Loucy (cell line): ENCODE measurements around the gene WEE2.

Experiments used
- H2AFZ ChIP-seq: fragments of 200-600 bp; sonication (generic); 2 replicates; pipeline ENCODE4 v1.6.0; 2016; ENCODE audit warnings: antibody characterized with exemption, mild to moderate bottlenecking, low read length, moderate library complexity
- H3F3A ChIP-seq: fragments of 200-600 bp; 2 replicates; pipeline ENCODE4 v1.6.0; 2016; ENCODE audit warnings: antibody characterized with exemption, low read depth, mild to moderate bottlenecking
- H3K27me3 ChIP-seq: fragments of 200-600 bp; sonication (generic); 2 replicates; pipeline ENCODE4 v1.6.1; 2014; ENCODE audit warnings: low read length, mild to moderate bottlenecking; ENCODE audit not compliant: insufficient read depth, poor library complexity, severe bottlenecking
- H3K36me3 ChIP-seq: fragments of 200-600 bp; sonication (generic); 2 replicates; pipeline ENCODE4 v1.6.1; 2016; ENCODE audit warnings: low read length; ENCODE audit not compliant: insufficient read depth
- H3K4me1 ChIP-seq: fragments of 200-600 bp; sonication (generic); 2 replicates; pipeline ENCODE4 v1.5.1; 2014; ENCODE audit warnings: low read length, mild to moderate bottlenecking; ENCODE audit not compliant: insufficient read depth, poor library complexity, severe bottlenecking
- H3K4me2 ChIP-seq: fragments of 200-600 bp; sonication (generic); 2 replicates; pipeline ENCODE4 v1.6.0; 2014; ENCODE audit warnings: antibody characterized with exemption, low read length, low read depth, mild to moderate bottlenecking; ENCODE audit not compliant: poor library complexity, severe bottlenecking
- H3K4me3 ChIP-seq: fragments of 200-600 bp; sonication (generic); 2 replicates; pipeline ENCODE4 v1.5.1; 2014; ENCODE audit warnings: low read length, mild to moderate bottlenecking, mixed read lengths; ENCODE audit not compliant: poor library complexity, severe bottlenecking
- H3K79me2 ChIP-seq: fragments of 200-600 bp; sonication (generic); 2 replicates; pipeline ENCODE4 v1.6.1; 2014; ENCODE audit warnings: low read length; ENCODE audit not compliant: insufficient read depth
- H3K9ac ChIP-seq: fragments of 200-600 bp; sonication (generic); 2 replicates; pipeline ENCODE4 v1.6.0; 2014; ENCODE audit warnings: mild to moderate bottlenecking, low read depth, low read length, moderate library complexity; ENCODE audit not compliant: poor library complexity, severe bottlenecking
- H3K9me2 ChIP-seq: fragments of 200-600 bp; sonication (generic); replicated peaks from 2 replicates; pipeline ENCODE4 v1.6.1; 2016; ENCODE audit warnings: low read depth, low read length, mixed read lengths
- H3K9me3 ChIP-seq: fragments of 200-600 bp; sonication (generic); 2 replicates; pipeline ENCODE4 v1.6.1; 2014; ENCODE audit warnings: mild to moderate bottlenecking, antibody characterized with exemption, low read length, low read depth; ENCODE audit not compliant: insufficient read depth
- H4K20me1 ChIP-seq: fragments of 200-600 bp; sonication (generic); 2 replicates; pipeline ENCODE4 v1.6.0; 2014; ENCODE audit warnings: antibody characterized with exemption, low read length, mild to moderate bottlenecking; ENCODE audit not compliant: insufficient read depth, poor library complexity, severe bottlenecking
- CTCF ChIP-seq: fragments of 200-600 bp; sonication (generic); conservative IDR thresholded peaks from 2 replicates; pipeline ENCODE4 v1.5.1; 2014; ENCODE audit warnings: mild to moderate bottlenecking, antibody characterized with exemption, low read length
- EZH2phosphoT487 ChIP-seq: fragments of 200-600 bp; IDR thresholded peaks from 2 replicates; pipeline ENCODE4 v1.6.1; 2018; ENCODE audit warnings: antibody characterized with exemption, mild to moderate bottlenecking, moderate library complexity, borderline replicate concordance

WEE2 gene

GRCh38 chr7:141675436-141676215, 32.5 kb upstream of the WEE2 start:
- H4K20me1 ChIP-seq: no peaks in the 10 kb centered on the region
- no peaks in the 10 kb centered on the region for H3K79me2 ChIP-seq
- H3K4me2 ChIP-seq: no peak overlapping the region

GRCh38 chr7:141676618-141677017, 31.5 kb upstream of the WEE2 start:
- H3K9me2 ChIP-seq: no peaks in the 10 kb centered on the region
- no peak for TF ChIP-seq CTCF
- no peak for TF ChIP-seq EZH2phosphoT487
- no peak overlapping the region for H3K4me2 ChIP-seq
- no peaks in the 10 kb centered on the region for H3K79me2 ChIP-seq
- H3K27me3 ChIP-seq: no peaks in the 10 kb centered on the region
- peaks cover 38% of the 10 kb centered on the region; the same call in 1 of the 2 replicates for H3K36me3 ChIP-seq
- no peak overlapping the region for H3K4me3 ChIP-seq
- no peaks in the 10 kb centered on the region for H3K9me3 ChIP-seq
- H3K4me1 ChIP-seq: no peaks in the 10 kb centered on the region
- H2AFZ ChIP-seq: no peak overlapping the region
- H3F3A ChIP-seq: no peaks in the 10 kb centered on the region
- no peak overlapping the region for H3K9ac ChIP-seq
- no peaks in the 10 kb centered on the region for H4K20me1 ChIP-seq

More at GRCh38 chr7:141675436-141676215, 32.5 kb upstream of the WEE2 start:
- TF ChIP-seq CTCF (no peak), EZH2phosphoT487 (no peak)
- Histone ChIP-seq H3K36me3 (peaks cover 35% of the 10 kb centered on the region; the same call in 1 of the 2 replicates), H3K9me3 (no peaks in the 10 kb centered on the region), H3K27me3 (no peaks in the 10 kb centered on the region), H3K4me3 (no peak overlapping the region), H3K9ac (no peak overlapping the region), H3K9me2 (no peaks in the 10 kb centered on the region), H3K4me1 (no peaks in the 10 kb centered on the region), H2AFZ (no peak overlapping the region), H3F3A (no peaks in the 10 kb centered on the region)

- no peaks in the 10 kb centered on the region for H3K79me2 ChIP-seq
- no peak for TF ChIP-seq EZH2phosphoT487
- no peak for TF ChIP-seq CTCF
- H3K4me3 ChIP-seq: no peak overlapping the region
- H3K4me2 ChIP-seq: no peak overlapping the region
- no peaks in the 10 kb centered on the region for H3K9me2 ChIP-seq
- no peak overlapping the region for H2AFZ ChIP-seq
- no peaks in the 10 kb centered on the region for H3F3A ChIP-seq
- H3K27me3 ChIP-seq: no peaks in the 10 kb centered on the region
- H4K20me1 ChIP-seq: no peaks in the 10 kb centered on the region
- no peaks in the 10 kb centered on the region for H3K9me3 ChIP-seq
- H3K36me3 ChIP-seq: peaks cover 38% of the 10 kb centered on the region; the same call in 1 of the 2 replicates
- no peak overlapping the region for H3K9ac ChIP-seq
- no peaks in the 10 kb centered on the region for H3K4me1 ChIP-seq
These were observed 29.1 kb upstream of the WEE2 start for GRCh38 chr7:141679014-141679413.
